ENCODE results near the gene LENG9.

The LENG9 gene

DNA sequence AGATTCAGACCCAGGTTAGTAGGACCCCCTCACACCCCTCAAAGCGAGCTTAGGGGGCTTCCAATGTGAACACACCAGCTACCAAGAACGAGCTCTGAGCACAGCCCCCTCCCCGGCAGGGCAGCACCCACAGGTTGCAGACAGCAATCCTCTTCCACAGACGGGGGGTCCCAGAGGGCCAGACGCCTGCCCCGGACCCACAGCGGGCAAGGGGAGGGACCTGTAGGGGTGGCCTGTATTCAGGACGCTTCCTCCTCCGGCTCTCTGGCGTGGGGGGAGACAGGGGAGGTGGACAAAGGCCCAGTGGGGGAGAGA, 43.6 kb downstream of the LENG9 start:
- no peak for DNase-seq

GRCh38 chr19:54418930-54419800, 44.4 kb downstream of the LENG9 start:
- DNase-seq, result no peak

DNA sequence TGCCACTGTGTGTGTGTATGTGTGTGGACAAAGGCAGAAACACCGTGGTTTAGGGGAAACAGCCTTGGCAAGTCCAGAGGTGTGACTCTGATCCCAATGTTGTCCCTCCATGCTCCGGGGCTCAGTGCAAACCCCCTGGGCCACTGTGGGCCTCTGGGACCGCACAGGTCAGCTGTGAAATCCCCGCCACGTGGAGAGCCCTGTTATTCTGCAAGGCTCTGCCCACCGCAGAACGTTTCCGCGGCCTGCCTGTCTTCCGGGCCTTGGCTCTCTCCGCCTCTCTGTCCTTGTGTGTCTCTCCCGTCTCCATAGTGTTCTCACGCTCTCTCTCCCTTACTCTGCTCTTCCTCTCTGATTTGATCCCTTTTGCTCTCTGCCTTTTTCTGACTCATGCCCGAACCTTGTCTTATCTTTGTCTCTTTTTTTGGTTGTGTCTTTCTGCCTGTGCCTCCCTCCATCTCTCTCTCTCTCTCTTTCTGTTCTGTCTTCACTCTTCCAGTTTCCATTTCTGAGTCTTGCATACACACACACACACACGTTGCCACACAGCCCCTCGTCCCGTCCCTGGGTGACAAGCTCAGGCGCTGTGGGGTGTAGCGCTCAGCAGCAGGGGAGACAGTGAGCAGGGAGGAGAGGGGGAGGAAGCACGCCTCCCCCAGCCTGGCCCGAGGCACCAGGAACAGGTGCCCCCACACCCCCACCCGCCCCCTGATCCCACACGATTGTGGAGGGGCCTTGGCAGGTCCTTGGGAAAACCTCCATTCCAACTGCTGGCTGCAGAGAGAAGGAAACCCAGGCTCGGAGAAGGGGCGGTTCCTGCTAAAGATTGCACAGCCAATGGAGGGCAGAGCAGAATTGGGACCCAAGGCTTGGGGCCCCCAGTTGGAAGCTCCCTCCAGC, 45.3 kb downstream of the LENG9 start:
- no peak for DNase-seq

DNA sequence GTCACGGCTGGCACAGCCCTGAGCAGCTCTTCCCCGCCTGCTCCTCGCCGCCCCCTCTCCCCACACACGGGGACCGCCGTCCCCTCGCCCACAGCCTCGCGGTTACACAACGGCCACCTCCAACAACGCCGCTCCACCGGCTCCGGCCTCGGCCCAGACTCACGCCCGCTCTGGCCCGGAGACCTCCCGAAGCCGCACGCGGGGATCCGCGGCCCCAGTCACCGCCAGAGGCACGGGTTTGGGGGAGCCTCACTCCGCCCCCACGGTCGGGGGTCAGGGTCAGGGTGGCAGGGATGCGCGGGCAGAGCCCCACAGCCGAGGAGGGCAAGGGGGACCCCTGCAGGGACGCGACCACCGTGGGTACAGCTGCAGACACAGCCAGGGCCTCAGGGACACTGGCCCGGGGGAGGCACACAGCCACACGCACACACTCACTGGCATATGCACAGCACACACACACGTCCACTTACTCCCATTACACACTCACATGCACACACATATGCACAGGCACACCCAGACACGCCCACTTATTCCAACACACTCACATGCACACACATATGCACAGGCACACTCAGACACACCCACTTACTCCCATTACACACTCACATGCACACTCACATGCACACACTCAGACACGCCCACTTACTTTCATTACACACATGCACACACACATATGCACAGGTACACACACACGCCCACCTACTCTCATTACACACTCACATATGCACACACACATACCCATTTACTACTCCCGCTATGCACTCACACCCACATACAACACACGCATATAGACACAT, 46.7 kb downstream of the LENG9 start:
- DNase-seq, result no peak

GRCh38 chr19:54415901-54416673, 47.5 kb downstream of the LENG9 start:
- DNase-seq, result no peak

DNA sequence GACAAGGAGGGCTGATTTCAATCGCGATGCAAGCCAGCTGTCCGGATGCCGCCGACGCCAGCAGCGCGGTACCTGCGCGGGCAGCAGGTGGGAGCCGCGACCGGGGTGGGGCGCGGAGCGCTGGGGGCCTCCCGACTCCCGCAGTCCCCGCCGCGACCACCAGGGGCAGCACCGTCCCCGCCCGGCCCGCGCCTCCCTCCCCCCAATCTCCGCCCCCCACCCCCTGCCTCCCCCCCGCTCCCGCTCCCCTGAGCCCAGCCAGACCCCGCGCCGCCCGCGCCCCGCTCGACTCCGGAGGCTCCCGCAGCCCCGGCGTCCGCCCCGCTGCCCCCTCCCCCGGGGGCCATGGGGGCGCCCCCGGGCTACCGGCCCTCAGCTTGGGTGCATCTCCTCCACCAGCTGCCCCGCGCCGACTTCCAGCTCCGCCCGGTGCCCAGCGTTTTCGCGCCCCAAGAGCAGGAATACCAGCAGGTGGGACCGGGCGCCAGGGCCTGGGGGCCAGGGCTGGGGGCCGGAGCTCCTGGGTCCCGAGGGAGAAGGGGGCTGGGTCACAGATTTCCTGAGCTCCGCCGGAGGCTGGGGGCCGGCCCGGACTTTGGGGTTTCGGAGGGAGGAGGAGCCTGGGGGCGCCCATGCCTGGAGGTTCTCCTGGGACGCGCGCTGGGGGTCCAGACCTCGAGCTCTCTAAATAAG, 48.2 kb downstream of the LENG9 start, which contains the start of gene TTYH1:
TSS of gene TTYH1 (plus strand) at position 257 of the 693 bp plus-strand sequence. CDS start at position 346, 89 bp downstream.
- no peak for DNase-seq

DNA sequence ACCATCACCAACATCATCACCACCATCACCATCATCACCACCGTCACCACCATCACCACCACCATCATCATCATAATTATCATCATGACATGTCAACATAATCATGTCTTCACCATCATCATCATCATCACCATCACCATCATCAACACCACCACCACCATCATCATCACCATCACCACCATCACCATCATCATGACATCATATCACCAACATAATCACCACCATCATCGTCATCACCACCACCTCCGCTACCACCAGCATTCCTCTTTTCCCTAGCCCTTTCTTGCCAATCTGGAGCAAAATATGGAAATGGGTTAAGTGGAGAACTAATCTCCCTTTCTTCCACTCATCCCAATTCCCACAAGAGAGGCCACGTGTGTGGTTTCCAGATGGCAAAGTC, 49.4 kb downstream of the LENG9 start:
- no peak for DNase-seq

DNA sequence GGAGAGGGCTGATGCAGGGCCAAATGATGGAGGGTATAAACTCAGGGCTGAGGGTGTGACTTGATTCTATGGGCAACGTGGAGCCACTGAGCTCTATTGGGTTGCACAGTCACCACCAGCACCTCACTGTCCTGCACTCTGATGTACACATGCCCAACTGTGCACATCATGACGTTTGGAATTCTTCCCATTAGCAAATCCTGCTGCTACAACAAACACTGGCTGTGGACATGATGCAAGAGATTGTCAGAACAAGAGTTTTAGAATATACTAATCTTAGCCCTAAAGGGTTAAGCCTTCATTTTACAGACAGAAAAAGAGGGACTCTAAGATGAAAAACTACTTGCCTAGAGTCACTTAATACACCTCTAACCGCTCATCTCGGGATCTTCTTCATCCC, 50.7 kb downstream of the LENG9 start:
- DNase-seq, result no peak
